Stimulated activated CD8-positive, alpha-beta memory T cell treated with anti-CD3 and anti-CD28 coated beads, Interleukin-4, amount 100 ng/mL, for 4 hours (primary cell): Measurements from ENCODE around the gene BRIP1.
"Not testable (repeated sequence)": the region's sequence is repeated elsewhere in the genome, so short reads cannot be mapped to it uniquely, and the experiment has no call there.

ENCODE experiments used
- DNase-seq, 2 donors: peaks; one replicate each; pipeline ENCODE4 v3.0.0-alpha.2; 2020; ENCODE audit warnings: low read depth in 2 of 2, low spot score in 1 of 2

The BRIP1 gene

DNA sequence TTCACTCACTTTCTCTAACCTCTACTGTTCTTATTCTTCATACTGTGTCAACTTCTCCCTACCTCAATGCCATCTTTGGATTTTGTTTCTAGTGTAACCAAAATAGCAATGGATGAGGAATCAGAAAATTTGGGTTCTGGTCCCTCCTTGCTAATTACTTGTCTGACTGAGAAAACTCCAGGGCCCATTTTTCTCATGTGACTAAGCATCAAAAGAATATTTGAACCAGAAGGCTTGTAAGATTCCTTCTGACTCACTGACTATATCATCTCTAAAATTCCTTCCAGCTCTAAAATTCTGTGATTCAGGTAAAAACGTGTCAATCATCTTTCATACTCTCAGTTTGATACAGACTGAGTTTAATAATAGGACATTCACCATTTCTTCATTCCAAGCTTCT, 57.9 kb downstream of the BRIP1 start:
- no peak for DNase-seq

DNA sequence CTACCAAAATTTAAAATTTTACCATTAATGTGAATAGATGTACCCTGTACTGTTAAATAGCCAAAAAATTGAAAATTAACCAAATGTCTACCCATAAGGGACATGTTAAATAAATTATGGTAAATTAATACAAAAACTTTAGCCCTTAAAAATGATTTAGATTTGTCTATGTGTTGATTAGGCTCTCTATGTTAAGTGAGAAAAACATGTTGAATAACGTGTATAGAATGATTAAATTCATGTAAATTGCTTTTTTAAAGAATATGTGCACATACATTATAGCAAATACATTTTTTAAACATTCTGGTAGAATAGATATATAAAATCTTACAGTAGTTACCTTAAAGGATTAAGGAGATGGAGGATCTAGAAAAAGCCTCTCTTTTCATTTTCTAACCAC, 59.5 kb downstream of the BRIP1 start:
- DNase-seq, result no peak

DNA sequence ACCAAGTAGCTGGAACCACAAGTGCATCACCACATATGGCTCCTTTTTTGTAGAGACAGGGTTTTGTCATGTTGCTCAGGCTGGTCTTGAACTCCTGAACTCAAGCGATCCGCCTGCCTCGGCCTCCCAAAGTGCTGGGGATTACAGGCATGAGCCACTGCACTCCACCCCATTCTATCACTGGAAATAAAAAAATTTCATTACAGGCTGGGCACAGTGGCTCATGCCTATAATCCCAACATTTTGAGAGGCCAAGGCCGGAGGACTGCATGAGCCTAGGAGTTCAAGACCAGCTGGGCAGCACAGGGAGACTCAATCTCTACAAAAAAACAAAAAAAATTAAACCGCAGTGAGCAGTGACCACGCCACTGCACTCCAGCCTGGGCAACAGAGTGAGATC, 60.1 kb downstream of the BRIP1 start:
- DNase-seq, result no peak

DNA sequence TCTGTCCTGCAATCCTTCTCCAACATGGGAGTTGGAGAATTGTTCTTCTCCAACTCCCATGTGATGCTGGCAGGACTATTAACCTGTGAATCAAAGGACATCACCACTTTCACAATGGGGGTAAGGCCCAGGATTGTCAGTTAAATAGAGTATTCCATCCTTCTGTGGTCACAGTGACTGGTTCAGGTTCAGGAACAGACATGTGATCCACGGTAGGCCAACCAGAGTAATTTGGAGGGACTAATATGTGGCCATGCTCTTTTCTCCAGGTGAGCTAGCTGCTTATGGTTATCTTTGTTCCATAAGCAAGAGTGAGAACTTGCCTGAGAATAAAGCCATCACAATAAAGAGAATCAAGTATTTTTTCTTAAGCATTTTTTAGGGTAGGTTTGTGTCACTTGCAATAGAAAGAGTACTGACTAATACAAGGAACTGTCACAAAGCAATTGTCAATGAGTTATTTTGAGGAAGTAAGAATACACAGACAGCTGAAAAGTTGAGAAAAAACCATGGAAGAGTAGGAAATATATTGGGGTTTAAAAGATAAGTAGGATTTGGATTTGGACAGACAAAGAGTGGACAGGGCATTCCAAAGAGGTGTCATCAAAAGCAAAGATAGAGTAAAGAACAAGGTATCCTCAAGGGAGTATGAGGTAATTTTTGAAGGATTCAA, 63.4 kb downstream of the BRIP1 start:
- no peak for DNase-seq

DNA sequence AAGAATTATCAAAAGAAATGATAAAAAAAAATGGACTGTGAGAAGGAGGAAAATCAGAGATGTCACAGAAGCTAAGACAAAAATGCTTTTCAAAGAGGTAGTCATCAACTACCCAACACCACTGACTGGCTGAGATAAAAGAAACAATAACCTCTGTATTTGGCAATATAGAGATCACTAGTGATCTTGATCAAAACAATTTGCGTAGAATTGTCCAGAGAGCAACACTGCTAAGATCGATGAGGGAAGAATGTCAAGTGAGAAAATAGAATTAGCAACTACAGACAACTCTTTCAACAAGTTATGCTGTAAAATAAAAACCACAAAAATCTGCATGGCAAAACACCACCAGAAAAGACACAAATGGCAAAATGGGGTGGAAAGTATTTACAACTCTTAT, 66.0 kb downstream of the BRIP1 start:
- DNase-seq, result no peak

DNA sequence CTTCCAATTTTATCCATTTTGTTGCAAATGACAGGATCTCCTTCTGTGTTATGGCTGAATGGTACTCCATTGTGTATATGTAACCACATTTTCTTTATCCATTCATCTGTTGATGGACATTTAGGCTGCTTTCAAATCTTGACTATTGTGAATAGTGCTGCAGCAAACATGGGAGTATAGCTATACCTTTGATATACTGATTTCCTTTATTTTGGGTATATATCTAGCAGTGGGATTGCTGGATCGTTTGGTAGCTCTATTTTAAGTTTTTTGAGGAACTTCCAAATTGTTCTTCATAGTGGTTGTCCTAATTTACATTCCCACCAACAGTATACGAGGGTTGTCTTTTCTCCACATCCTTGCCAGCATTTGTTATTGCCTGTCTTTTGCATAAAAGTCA, 67.8 kb downstream of the BRIP1 start:
- no peak for DNase-seq

DNA sequence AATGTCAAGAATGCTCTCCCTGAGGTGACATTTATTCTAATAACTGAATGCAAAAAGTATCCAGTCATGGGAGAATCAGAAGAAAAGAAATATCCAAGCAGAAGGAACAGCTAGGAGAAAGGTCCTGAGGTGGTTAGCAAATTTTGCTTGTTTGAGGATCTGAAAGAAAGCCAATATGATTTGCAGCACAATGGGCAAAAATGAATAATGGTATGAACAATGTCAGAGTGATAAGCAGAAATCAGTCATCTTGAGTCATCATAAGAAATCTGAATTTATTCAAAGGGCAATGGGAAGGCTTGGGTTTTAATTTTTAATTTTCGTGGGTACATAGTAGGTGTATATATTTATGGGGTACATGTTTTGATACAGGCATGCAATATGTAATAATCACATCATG, 68.5 kb downstream of the BRIP1 start:
- DNase-seq, result no peak

DNA sequence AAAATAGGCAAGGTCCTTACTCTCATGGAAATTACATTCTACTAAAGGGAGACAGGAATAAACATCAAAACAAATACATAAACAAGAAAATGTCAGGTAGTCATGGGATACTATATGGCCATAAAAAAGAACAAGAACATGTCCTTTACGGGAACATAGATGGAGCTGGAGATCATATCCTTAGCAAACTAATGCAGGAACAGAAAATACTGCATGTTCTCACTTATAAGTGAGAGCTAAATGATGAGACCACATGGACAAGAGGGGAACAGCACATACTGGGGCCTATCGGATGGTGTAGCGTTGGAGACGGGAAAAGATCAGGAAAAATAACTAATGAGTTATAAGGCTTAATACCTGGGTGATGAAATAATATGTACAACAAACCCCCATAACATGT, 69.1 kb downstream of the BRIP1 start:
- DNase-seq, result no peak

DNA sequence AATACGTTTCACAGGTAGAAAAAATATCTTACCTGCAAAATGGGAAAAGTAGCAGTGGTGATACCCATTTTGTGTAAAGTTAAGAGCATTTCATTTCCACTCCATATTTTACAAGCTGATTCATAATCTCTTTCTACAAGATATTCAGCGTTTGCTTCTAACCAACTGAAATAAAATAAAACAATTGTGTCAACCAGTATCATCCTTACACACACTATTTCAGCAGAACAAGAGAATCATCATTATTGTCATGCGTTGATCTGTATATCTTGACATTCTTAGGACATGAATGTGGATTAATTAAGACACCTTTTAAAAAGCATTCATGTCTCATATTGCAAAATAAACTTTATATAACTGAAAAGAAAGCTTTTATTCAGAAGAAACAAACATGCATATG, 69.8 kb downstream of the BRIP1 start:
- DNase-seq, result no peak

DNA sequence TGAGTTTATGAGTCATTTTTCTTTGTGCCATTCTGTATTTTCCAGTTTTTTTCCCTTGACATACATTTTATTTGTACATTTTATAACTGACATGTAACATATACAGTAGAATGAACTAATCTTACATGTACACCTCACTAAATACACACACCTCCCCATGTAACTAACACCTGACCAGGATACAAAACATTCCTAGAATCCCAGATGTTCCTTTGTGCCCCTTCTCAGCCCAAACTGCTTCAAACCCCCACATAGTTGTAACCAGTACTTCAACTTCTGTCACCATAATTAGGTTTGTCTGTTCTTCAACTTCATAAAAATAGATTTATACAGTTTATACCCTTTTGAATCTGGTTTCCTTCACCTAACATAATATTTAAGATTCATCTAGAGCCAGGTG, 73.5 kb downstream of the BRIP1 start:
- no peak for DNase-seq

DNA sequence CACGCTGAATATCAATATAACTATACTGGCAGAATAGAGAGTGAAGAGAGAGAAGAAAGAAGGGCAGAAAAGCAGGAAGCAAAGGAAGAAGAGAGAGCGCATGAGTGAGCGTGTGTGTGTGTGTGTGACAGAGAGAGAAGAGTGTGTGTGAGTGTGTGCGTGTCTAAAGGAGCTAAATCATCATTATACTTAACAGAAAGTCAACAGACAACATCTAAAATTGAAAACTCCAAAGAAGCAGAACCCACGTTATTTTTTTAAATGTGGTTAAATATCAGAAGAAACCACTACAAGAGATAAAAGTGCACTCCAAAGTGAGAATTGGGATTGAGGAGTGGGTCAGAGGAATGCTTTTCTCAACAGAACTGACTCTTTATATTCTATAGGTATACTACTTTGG, 77.2 kb downstream of the BRIP1 start:
- no peak for DNase-seq

DNA sequence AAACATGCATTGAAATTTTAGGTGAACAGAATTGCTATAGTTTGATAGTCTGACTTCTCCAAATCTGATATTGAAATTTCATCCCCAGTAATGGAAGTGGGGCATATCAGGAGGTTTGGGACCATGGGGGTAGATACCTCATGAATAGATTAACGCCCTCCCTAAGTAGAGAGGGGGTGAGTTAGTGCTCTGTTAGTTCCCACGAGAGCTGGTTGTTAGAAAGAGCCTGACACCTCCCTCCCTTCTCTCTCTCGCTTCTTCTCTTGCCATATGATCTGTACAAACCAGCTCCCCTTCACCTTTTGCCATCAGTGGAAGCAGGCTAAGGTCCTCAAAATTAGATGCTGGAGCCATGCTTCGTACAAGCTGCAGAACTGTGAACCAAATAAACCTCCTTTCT, 78.8 kb downstream of the BRIP1 start:
- DNase-seq, result no peak

DNA sequence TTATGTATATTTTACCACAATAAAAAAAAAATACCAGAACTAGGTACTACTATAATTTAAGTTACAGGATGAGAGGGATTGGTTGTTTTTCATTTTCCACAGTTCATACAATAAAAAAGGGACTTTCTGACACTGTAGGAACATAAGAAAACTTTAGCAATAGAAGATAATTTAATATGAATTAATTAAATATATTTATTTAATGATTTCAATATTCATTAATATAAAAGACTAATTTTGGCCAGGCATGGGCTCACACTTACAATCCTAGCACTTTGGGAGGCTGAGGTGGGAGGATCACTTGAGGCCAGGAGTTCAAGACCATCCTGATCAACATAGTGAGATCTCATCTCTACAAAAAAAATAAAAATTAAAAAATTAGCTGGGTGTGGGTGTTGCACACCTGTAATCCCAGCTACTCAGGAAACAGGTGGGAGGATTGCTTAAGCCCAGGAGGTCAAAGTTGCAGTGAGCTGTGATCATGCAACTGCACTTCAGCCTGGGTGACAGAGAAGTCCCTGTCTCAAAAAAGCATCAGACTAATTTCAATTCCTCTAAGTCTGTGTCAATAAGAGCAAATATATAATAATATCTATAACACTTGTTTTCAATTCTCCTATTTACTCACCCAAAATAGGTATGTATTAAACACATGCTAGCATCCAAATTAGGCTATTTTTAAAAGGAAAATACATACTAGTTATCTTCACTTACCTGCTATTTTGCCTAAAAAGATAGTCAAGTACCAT, 79.6 kb downstream of the BRIP1 start:
- DNase-seq, result no peak

DNA sequence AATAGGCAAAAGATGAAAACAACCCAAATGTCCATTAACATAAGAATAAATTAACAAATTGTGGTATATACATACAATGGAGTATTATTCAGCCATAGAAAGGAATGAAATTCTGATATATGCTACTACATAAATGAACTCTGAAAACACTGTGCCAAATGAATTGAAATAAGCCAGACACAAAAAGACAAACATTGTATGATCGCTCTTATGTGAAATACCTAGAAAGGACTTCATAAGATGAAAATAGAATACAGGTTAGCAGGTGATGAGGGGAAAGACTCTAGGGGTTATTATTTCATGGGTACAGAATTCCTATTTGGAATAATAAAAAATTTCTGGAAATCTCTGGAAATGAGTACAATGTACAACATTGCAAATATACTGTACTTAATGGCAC, 80.2 kb downstream of the BRIP1 start:
- DNase-seq, result no peak

DNA sequence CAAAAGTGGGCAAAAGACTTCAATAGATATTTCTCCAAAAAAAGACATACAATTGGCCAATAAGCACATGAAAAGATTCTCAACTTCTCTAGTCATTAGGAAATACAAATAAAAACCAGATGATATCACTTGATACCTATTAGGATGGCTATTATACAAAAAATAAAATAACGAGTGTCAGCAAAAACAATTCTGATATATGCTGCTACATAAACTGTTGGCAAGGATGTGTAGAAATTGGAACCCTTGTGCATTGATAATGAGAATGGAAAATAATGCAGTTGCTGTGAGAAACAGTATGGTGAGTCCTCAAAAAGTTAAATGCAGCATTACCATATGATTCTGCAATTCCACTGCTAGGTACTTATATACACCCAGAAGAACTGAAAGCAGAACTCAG, 80.6 kb downstream of the BRIP1 start:
- no peak for DNase-seq

DNA sequence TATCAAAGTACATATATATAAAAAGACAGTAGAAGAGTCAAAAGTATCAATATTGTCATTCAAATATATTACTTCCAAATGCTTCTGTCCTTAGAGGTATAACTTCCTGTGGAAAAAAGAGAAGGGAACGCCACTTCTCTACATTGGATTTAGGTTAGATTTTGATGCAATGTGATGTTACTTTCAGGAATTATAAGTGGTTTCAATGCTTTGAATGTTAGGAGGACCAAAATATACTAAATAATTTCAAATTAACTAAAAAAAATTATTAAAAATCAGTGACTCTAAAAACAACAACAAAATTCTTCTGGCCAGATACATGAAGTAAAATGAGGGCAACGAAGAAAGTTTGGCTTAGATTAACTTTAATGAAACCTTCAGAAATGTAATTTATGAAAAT, 88.0 kb downstream of the BRIP1 start:
- DNase-seq, result no peak

DNA sequence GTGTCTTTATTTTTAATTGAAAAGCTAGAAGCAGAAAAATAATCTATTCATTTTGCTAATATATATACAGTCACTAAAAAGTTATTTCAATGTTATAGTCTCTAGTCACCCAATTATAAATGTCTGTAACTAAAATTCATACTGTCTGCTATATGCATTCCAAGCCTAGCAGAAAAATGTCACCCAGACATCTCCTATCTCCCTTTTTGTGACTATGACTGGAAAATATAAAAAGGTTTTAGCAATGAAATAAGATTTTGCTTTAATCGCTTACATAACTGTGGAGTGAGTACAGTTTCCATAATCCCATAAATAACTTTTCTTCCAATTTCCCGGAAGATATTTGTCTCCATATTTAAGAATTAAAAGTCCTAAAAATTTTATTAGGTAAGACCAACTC, 88.6 kb downstream of the BRIP1 start:
- no peak for DNase-seq

DNA sequence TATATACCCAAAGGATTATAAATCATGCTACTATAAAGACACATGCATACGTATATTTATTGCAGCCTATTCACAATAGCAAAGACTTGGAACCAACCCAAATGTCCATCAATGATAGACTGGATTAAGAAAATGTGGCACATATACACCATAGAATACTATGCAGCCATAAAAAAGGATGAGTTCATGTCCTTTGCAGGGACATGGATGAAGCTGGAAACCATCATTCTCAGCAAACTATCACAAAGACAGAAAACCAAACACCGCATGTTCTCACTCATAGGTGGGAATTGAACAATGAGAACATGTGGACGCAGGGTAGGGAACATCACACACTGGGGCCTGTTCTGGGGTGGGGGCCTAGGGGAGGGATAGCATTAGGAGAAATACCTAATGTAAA, 89.2 kb downstream of the BRIP1 start:
- DNase-seq, result not testable (repeated sequence)

DNA sequence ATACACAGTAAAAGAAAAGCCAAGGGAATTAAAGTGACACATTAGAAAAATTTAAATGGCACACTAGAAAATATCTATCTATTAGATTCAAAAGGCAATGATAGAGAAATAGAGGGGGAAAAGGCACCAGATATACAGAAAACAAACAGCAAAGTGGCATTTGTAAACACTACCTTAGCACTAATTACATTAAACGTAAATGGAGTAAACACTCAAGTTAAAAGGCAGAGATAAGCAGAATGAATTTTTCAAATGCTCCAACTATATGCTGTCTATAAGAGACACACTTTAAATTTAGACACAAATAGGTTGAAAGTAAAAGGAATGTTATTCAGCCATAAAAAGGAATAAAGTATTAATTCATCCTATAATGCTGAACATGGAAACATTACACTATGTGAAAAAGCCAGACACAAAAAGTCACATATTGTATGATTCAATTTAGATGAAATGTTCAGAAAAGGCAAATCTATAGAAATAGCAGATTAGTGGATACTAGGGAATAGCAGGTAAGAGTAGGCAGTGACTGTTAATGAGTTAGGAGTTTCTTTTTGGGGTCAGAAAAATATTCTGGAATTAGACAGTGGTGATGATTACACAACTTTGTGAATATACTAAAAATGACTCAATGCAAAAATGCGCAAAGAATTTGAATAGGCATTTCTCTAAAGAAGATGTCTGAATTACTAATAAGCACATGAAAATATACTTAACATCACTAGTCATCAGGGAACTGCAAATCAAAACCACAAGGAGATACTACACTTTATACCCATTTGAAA, 92.4 kb downstream of the BRIP1 start:
- DNase-seq, result no peak

DNA sequence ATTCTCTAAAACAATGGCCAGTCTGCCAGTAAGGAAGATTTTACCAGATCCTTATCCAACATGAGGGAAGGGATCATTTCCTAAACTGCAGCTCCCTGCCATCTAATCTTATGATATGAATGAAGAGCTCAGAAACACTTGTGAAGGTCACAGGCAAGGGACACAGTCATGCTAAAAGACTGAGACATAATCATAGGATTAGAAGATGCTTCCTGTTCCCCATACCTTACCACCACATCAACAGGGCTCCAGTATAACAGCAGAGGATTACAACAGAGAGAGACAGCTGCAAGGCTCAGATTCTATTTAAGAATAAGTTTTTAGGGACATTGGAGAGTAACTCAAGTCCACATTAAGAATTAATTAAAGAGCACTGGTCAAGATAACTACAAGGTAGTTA, 93.3 kb downstream of the BRIP1 start:
- no peak for DNase-seq

DNA sequence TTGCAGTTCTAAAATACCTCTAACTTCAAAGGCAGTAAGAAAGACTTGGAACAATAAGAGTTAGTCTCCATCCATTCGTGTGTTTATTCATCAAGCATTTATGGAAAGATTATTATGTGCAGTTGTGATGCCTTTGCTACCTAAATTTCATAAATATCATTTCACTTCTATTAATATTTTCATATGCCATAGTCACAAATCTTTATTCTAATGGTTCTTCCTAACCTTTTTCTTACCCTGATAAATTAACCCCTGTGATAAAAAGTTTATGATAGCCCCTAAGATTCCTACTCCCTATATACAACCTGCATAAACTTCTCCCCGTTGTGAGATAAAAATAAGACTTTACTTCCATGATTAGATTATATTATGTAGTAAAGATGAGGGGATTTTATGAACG, 94.9 kb downstream of the BRIP1 start:
- no peak for DNase-seq

DNA sequence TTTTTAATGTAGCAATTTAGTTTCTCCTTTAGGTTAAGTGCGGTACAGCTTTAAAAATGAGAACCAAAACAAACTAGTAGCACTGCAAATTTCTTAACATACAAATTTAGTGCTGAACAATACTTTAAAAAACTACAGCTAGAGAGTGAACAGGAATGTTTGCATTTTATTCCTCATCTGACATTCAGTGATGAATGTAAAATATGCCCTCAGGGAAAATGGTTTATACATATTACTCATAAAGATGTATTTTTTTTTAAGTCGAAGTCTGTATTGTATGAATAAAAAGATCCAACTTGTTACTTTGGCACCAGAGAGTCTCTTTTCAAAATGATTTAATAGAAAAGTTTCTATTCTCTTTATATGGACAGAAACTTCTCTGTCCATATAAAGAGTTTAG, 96.8 kb downstream of the BRIP1 start:
- no peak for DNase-seq
